ENCODE results near the gene MTCL3.

The MTCL3 gene

DNA sequence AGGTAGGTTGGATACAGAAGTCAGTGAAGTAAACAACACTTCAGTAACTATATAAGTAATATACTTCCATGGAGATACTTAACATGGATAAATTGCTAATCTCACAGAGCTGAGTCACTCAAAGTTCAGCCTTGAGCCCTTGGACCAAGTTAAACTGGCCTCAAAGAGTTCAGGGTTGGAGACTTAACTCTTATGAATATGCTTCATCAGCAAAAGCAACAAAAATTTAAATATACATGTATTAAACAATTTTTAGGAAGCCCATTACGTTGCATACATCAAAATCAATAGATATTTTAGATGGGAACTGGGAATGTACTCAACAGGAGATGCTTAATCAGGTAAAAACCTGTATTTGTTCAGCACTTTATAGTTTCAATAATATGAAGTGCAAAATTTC is 12.2 kb downstream of the MTCL3 start:
- no peak overlapping the region for H3K27ac ChIP-seq
- WGBS, 5 donors: 58 to 67% (median 62%) methylated on average over 1 of the region's 1 CpG
- TF ChIP-seq POLR2A (IDR thresholded peaks at IDR 0.05) (no peak), POLR2AphosphoS5 (IDR thresholded peaks at IDR 0.05) (no peak)
- TF ChIP-seq, protein P1, sequence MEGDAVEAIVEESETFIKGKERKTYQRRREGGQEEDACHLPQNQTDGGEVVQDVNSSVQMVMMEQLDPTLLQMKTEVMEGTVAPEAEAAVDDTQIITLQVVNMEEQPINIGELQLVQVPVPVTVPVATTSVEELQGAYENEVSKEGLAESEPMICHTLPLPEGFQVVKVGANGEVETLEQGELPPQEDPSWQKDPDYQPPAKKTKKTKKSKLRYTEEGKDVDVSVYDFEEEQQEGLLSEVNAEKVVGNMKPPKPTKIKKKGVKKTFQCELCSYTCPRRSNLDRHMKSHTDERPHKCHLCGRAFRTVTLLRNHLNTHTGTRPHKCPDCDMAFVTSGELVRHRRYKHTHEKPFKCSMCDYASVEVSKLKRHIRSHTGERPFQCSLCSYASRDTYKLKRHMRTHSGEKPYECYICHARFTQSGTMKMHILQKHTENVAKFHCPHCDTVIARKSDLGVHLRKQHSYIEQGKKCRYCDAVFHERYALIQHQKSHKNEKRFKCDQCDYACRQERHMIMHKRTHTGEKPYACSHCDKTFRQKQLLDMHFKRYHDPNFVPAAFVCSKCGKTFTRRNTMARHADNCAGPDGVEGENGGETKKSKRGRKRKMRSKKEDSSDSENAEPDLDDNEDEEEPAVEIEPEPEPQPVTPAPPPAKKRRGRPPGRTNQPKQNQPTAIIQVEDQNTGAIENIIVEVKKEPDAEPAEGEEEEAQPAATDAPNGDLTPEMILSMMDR (IDR thresholded peaks at IDR 0.05 in 8 of 11, conservative IDR thresholded peaks at IDR 0.05 in 3 of 11): no peak

DNA sequence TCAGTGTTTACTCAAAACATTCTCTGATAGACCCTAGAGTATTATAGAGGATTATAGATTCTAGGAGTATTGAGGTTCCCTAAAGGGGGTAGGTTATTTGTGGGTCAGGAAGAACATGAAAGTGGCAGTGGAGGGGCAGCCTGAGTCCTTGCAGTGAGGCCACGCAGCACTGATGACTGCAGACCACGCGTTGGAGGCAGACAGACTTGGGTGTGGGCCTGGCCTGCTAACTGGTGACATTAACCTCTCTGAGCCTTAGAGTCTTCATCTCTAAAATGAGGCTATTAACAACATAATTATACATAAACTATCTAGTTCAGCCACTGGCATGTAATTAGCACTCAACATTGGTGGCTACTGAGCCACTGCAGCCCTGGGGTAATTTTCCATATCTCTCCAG is 16.1 kb downstream of the MTCL3 start:
- WGBS, 5 donors: 92 to 100% (median 95%) methylated on average over 3 of the region's 3 CpGs
- intact Hi-C loops (cut with DNase I; ENCODE audit: low total_unique reads): no loop called here
- H3K36me3 ChIP-seq: no peaks in the 10 kb centered on the region

More for the DNA sequence above, 12.2 kb downstream of the MTCL3 start:
- DNase-seq: no peak
- no peaks in the 10 kb centered on the region for H3K4me1 ChIP-seq
- no peaks in the 10 kb centered on the region for H3K9me3 ChIP-seq
- no peaks in the 10 kb centered on the region for H3K27me3 ChIP-seq (replicated peaks in 1 of 7)
- intact Hi-C loops (cut with DNase I; ENCODE audit: low total_unique reads): no loop called here
- no peak overlapping the region for H3K4me3 ChIP-seq
- H3K36me3 ChIP-seq: no peaks in the 10 kb centered on the region

DNA sequence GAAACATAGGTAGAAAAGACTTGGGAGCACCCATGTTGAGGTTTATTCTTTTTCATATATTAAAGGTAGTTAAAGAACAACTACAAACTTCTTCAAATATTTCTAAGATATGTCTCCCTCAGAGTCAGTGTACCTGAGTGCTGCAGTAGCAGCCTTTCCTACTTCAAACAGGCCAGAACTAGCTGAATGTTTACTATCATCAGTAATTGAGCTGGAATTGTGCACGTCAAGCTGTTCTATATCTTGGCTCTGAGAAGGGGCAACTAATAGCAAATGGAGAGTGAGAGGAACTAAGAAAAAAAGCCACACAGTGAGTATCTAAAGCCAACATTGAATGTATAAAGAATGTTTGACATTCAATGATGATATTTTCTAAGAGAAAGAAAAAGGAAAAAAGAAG is 21.7 kb downstream of the MTCL3 start:
- intact Hi-C loops (cut with DNase I; ENCODE audit: low total_unique reads): no loop called here
- Histone ChIP-seq H3K4me1 (no peaks in the 10 kb centered on the region), H3K36me3 (no peaks in the 10 kb centered on the region), H3K27me3 (replicated peaks in 1 of 7) (no peaks in the 10 kb centered on the region), H3K27ac (no peak overlapping the region), H3K9me3 (no peaks in the 10 kb centered on the region), H3K4me3 (no peak overlapping the region)
- DNase-seq: no peak
- no peak for TF ChIP-seq POLR2A (IDR thresholded peaks at IDR 0.05)
- no peak for TF ChIP-seq POLR2AphosphoS5 (IDR thresholded peaks at IDR 0.05)
- TF ChIP-seq, protein P1 (IDR thresholded peaks at IDR 0.05 in 8 of 11, conservative IDR thresholded peaks at IDR 0.05 in 3 of 11): no peak
- WGBS, 5 donors: 86 to 96% (median 92%) methylated on average over 1 of the region's 1 CpG

More for the DNA sequence above, 16.1 kb downstream of the MTCL3 start:
- Histone ChIP-seq H3K27me3 (replicated peaks in 1 of 7) (no peaks in the 10 kb centered on the region), H3K4me3 (no peak overlapping the region), H3K27ac (no peak overlapping the region), H3K4me1 (no peaks in the 10 kb centered on the region), H3K9me3 (no peaks in the 10 kb centered on the region)
- no peak for DNase-seq
- TF ChIP-seq, protein P1 (IDR thresholded peaks at IDR 0.05 in 8 of 11, conservative IDR thresholded peaks at IDR 0.05 in 3 of 11): no peak
- no peak for TF ChIP-seq POLR2A (IDR thresholded peaks at IDR 0.05)
- no peak for TF ChIP-seq POLR2AphosphoS5 (IDR thresholded peaks at IDR 0.05)

DNA sequence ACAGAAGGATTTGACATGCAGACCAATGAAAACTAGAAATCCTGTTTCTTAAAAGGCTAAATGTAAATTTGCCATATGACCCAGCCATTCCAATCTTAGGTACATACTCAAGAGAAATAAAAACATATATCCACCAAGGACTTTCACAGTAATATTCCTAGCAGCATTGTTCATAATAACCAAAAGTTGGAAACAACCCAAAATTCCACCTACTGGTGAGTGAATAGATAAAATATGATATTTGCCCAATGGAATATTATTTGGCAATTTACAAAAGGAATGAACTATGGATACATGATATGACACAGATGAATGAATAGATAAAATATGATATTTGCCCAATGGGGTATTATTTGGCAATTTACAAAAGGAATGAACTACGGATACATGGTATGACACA is 22.7 kb downstream of the MTCL3 start:
- Histone ChIP-seq H3K4me1 (no peaks in the 10 kb centered on the region), H3K27ac (no peak overlapping the region), H3K27me3 (replicated peaks in 1 of 7) (no peaks in the 10 kb centered on the region), H3K4me3 (no peak overlapping the region), H3K9me3 (no peaks in the 10 kb centered on the region), H3K36me3 (no peaks in the 10 kb centered on the region)
- intact Hi-C loops (cut with DNase I; ENCODE audit: low total_unique reads): no loop called here
- DNase-seq: no peak
- 90 to 100% (median 95%) methylated on average over 1 of the region's 1 CpG for WGBS, 5 donors
- TF ChIP-seq POLR2A (IDR thresholded peaks at IDR 0.05): no peak
- TF ChIP-seq, protein P1 (IDR thresholded peaks at IDR 0.05 in 8 of 11, conservative IDR thresholded peaks at IDR 0.05 in 3 of 11): no peak
- no peak for TF ChIP-seq POLR2AphosphoS5 (IDR thresholded peaks at IDR 0.05)

All from spleen (tissue), 11 donors.